ENCODE measurements around the gene MRPL4. TPM values are rescaled to one million over a fixed set of nuclear protein-coding genes. Genes with fewer than 3 reads are reported as not detected.

Gene MRPL4
- polyA plus RNA-seq, 1 donor (not counting 4 experiments of a cell fraction or from before 2014, with no cell fraction given): 29.4 TPM

DNA sequence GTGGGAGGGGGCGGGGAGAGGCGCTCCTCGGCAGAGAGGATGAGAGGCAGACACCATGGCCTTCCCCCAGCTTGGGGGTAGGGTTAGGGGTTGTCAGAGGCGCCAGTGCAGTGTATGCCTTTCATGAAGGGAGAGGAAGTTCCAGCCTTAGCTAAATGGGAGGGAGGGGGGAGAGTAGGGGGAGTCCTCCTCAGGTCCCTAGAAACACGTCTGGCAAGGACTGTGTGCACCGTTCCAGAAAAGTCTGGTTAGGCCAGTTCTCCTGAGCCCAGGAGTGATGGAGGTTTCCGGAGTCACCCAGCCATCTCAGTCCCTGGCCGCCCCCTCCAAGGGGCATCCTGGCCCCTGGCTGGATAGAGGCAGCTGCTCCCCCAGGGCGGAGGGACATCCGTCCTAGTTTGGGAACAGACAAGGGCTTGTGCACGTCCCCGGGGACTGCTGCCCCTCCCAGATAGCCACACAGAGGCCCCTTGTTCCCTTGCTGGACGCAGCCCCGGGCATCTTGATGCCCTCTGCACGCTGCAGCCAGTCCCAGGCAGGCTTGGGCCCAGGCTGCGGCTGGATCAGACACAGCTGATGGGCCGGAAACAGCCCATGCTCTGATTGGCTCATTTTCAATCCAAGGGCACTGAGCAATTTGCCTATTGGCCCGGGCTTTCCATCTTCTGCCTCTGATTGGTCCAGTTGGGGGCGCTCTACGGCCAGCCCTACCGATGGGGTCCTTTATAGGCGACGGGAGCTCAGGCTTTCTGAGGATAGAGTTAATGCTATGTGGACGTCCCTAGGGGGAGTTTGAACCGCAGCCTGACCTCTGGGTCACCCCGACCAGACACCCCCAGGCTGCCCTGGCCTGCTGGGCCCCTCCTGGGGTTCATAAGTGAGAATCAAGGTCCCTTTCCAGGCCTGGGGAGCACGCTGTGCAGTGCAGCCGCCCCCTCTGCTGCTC, 24.7 kb upstream of the MRPL4 start:
- Histone ChIP-seq H3K79me2 (ENCODE audit: control insufficient read depth, insufficient read depth, low read length) (no peaks in the 10 kb centered on the region), H3K9ac (ENCODE audit: control insufficient read depth, extremely low read depth, insufficient read depth, low read length) (no peak overlapping the region), H3K4me1 (ENCODE audit: control insufficient read depth, extremely low read depth, insufficient read depth, low read length) (no peaks in the 10 kb centered on the region), H3K4me3 (ENCODE audit: control insufficient read depth in 2 of 3, extremely low read depth in 1 of 3, insufficient read depth in 2 of 3, low read depth in 1 of 3, low read length in 3 of 3) (no peak overlapping the region), H3K9me1 (ENCODE audit: control insufficient read depth, extremely low read depth, insufficient read depth, low read length) (no peaks in the 10 kb centered on the region), H2AFZ (ENCODE audit: control insufficient read depth, low read length) (no peak overlapping the region), H3K9me3 (ENCODE audit: control insufficient read depth, low read depth, low read length) (no peaks in the 10 kb centered on the region), H4K20me1 (ENCODE audit: control insufficient read depth, extremely low read depth, insufficient read depth, low read length) (no peaks in the 10 kb centered on the region), H3K27me3 (ENCODE audit: control insufficient read depth, extremely low read depth, insufficient read depth, low read length) (no peaks in the 10 kb centered on the region), H3K4me2 (ENCODE audit: control insufficient read depth, extremely low read depth, insufficient read depth, low read depth, low read length) (no peak overlapping the region), H3K36me3 (ENCODE audit: control insufficient read depth in 2 of 2, extremely low read depth in 1 of 2, insufficient read depth in 2 of 2, low read length in 2 of 2) (no peaks in the 10 kb centered on the region), H3K27ac (ENCODE audit: control insufficient read depth, insufficient read depth, low read length) (no peak overlapping the region)
- FAIRE-seq (no peak), DNase-seq (ENCODE audit: low read depth, low spot score) (no peak)
- TF ChIP-seq EZH2 (IDR thresholded peaks at IDR 0.05; ENCODE audit: low read length): no peak
- TF ChIP-seq, protein P1, sequence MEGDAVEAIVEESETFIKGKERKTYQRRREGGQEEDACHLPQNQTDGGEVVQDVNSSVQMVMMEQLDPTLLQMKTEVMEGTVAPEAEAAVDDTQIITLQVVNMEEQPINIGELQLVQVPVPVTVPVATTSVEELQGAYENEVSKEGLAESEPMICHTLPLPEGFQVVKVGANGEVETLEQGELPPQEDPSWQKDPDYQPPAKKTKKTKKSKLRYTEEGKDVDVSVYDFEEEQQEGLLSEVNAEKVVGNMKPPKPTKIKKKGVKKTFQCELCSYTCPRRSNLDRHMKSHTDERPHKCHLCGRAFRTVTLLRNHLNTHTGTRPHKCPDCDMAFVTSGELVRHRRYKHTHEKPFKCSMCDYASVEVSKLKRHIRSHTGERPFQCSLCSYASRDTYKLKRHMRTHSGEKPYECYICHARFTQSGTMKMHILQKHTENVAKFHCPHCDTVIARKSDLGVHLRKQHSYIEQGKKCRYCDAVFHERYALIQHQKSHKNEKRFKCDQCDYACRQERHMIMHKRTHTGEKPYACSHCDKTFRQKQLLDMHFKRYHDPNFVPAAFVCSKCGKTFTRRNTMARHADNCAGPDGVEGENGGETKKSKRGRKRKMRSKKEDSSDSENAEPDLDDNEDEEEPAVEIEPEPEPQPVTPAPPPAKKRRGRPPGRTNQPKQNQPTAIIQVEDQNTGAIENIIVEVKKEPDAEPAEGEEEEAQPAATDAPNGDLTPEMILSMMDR (optimal IDR thresholded peaks at IDR 0.05 in 1 of 3, IDR thresholded peaks at IDR 0.05 in 1 of 3, conservative IDR thresholded peaks at IDR 0.05 in 1 of 3; ENCODE audit: extremely low read depth in 1 of 3, insufficient read depth in 2 of 3, low read length in 3 of 3): no peak
- dilution Hi-C loops (cut with MboI; ENCODE audit: extremely low pct_ligation_motif_present, low sequenced_read_pairs): no loop called here

DNA sequence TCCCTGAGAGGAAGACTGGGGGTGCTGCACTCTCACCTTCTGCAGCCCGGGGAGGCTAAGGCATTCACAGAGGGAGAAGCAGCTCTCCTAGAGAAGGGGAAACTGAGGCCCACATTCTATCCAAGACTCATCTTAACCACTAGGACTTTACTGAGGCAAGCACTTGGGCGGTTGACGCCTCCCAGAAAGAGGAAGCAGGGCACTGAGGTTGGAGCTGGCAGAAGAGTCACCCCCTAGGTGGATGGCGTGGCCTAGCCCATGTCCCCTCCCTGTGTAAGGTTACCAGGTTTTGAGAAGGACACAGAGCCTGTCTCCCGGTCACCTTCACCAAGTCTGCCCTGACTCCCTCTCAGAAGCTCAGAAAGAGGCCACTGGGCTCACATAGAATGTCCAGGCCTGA, 23.6 kb upstream of the MRPL4 start:
- no peak for FAIRE-seq

More for the DNA sequence above, 23.6 kb upstream of the MRPL4 start:
- no peak overlapping the region for H3K27ac ChIP-seq (ENCODE audit: control insufficient read depth, insufficient read depth, low read length)
- no peak overlapping the region for H3K4me3 ChIP-seq (ENCODE audit: control insufficient read depth in 2 of 3, extremely low read depth in 1 of 3, insufficient read depth in 2 of 3, low read depth in 1 of 3, low read length in 3 of 3)
- no peaks in the 10 kb centered on the region for H4K20me1 ChIP-seq (ENCODE audit: control insufficient read depth, extremely low read depth, insufficient read depth, low read length)
- no peaks in the 10 kb centered on the region for H3K36me3 ChIP-seq (ENCODE audit: control insufficient read depth in 2 of 2, extremely low read depth in 1 of 2, insufficient read depth in 2 of 2, low read length in 2 of 2)
- no peaks in the 10 kb centered on the region for H3K79me2 ChIP-seq (ENCODE audit: control insufficient read depth, insufficient read depth, low read length)
- dilution Hi-C loops (cut with MboI; ENCODE audit: extremely low pct_ligation_motif_present, low sequenced_read_pairs): no loop called here
- H3K4me2 ChIP-seq (ENCODE audit: control insufficient read depth, extremely low read depth, insufficient read depth, low read depth, low read length): no peak overlapping the region
- no peaks in the 10 kb centered on the region for H3K4me1 ChIP-seq (ENCODE audit: control insufficient read depth, extremely low read depth, insufficient read depth, low read length)
- H3K27me3 ChIP-seq (ENCODE audit: control insufficient read depth, extremely low read depth, insufficient read depth, low read length): no peaks in the 10 kb centered on the region
- DNase-seq (ENCODE audit: low read depth, low spot score): no peak
- no peaks in the 10 kb centered on the region for H3K9me3 ChIP-seq (ENCODE audit: control insufficient read depth, low read depth, low read length)
- H3K9ac ChIP-seq (ENCODE audit: control insufficient read depth, extremely low read depth, insufficient read depth, low read length): no peak overlapping the region
- no peaks in the 10 kb centered on the region for H3K9me1 ChIP-seq (ENCODE audit: control insufficient read depth, extremely low read depth, insufficient read depth, low read length)
- TF ChIP-seq, protein P1 (optimal IDR thresholded peaks at IDR 0.05 in 1 of 3, IDR thresholded peaks at IDR 0.05 in 1 of 3, conservative IDR thresholded peaks at IDR 0.05 in 1 of 3; ENCODE audit: extremely low read depth in 1 of 3, insufficient read depth in 2 of 3, low read length in 3 of 3): no peak
- TF ChIP-seq EZH2 (IDR thresholded peaks at IDR 0.05; ENCODE audit: low read length): no peak
- no peak overlapping the region for H2AFZ ChIP-seq (ENCODE audit: control insufficient read depth, low read length)
